ENCODE measurements around the gene NR2F2. TPM values are rescaled to one million over a fixed set of nuclear protein-coding genes. Genes with fewer than 3 reads are reported as not detected.

NR2F2 gene
- total and polyA plus RNA-seq, 2 of the 13 experiments (the other 11 are each of a cell fraction or from before 2014, with no cell fraction given), result 3.5 to 4.7 TPM

DNA sequence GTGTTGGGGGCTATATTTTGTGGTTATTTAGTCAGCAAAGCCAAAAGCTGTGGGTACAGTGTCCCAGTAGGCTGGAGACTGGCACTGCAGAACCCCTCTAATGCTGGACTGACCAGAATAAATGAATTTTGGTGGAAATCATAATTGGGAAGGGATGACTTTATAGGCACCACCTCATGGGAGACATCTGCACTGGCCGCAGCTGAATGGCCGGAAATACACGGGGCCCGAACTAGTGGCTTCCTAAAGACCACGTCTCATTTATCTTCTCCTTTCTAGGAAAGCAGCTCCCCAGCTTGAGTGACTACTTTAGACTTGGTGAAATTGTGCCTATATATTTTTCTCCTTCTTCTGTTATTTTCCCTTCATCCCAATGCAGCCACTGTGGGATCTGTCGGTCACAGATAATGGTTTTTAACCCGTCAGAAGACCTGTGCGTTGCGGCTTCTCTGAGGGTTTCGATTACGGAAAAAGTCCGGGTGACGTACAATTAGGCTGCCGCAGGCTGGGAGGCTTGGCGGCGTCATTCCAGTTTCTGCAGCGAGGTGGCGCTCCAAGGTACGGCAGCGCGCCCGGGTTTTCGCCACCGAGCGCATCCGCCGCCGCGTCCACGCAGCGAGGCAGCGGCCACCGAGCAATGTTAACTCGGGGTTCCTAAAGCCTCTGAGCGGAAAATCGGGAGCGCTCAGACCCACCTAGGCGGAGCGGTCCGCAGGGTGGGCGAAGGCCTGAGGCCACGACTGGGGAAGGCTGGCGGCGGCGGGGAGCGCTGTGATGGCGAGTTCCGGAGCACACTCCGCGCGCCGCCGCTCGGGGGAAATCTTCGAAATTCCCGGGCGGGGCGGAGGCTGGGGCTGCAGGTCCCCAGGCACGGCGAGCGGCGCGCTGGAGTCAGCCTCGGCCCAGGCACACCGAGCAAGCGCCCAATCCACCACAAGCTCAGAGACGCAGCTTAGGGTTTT, 26.3 kb downstream of the NR2F2 start (continued):
- TF ChIP-seq ELF3 (CRISPR knock-in tag; IDR thresholded peaks at IDR 0.05), result peak; percentile 48; the same call in 1 of the 2 replicates
- no peak for TF ChIP-seq ZNF460 (CRISPR knock-in tag; IDR thresholded peaks at IDR 0.05; ENCODE audit: borderline replicate concordance)
- 0 out of 2 replicates have a peak, but pooled peaks have one; percentile 21 for TF ChIP-seq ZNF713 (CRISPR knock-in tag; IDR thresholded peaks at IDR 0.05)
- peak; percentile 56 for TF ChIP-seq MED1 (CRISPR knock-in tag; IDR thresholded peaks at IDR 0.05)
- TF ChIP-seq ZNF616 (CRISPR knock-in tag; IDR thresholded peaks at IDR 0.05; ENCODE audit: low read depth), result no peak
- TF ChIP-seq, protein P1, sequence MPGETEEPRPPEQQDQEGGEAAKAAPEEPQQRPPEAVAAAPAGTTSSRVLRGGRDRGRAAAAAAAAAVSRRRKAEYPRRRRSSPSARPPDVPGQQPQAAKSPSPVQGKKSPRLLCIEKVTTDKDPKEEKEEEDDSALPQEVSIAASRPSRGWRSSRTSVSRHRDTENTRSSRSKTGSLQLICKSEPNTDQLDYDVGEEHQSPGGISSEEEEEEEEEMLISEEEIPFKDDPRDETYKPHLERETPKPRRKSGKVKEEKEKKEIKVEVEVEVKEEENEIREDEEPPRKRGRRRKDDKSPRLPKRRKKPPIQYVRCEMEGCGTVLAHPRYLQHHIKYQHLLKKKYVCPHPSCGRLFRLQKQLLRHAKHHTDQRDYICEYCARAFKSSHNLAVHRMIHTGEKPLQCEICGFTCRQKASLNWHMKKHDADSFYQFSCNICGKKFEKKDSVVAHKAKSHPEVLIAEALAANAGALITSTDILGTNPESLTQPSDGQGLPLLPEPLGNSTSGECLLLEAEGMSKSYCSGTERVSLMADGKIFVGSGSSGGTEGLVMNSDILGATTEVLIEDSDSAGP (CRISPR knock-in tag; IDR thresholded peaks at IDR 0.05; ENCODE audit: borderline replicate concordance), result peak; percentile 87
- 0 out of 2 replicates have a peak, but pooled peaks have one; percentile 44 for TF ChIP-seq ZNF850 (CRISPR knock-in tag; conservative IDR thresholded peaks at IDR 0.05)
- peak; percentile 53; the same call in 1 of the 2 replicates for TF ChIP-seq ZFY (CRISPR knock-in tag; IDR thresholded peaks at IDR 0.05)
- TF ChIP-seq, protein P2, sequence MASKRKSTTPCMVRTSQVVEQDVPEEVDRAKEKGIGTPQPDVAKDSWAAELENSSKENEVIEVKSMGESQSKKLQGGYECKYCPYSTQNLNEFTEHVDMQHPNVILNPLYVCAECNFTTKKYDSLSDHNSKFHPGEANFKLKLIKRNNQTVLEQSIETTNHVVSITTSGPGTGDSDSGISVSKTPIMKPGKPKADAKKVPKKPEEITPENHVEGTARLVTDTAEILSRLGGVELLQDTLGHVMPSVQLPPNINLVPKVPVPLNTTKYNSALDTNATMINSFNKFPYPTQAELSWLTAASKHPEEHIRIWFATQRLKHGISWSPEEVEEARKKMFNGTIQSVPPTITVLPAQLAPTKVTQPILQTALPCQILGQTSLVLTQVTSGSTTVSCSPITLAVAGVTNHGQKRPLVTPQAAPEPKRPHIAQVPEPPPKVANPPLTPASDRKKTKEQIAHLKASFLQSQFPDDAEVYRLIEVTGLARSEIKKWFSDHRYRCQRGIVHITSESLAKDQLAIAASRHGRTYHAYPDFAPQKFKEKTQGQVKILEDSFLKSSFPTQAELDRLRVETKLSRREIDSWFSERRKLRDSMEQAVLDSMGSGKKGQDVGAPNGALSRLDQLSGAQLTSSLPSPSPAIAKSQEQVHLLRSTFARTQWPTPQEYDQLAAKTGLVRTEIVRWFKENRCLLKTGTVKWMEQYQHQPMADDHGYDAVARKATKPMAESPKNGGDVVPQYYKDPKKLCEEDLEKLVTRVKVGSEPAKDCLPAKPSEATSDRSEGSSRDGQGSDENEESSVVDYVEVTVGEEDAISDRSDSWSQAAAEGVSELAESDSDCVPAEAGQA (IDR thresholded peaks at IDR 0.05; ENCODE audit: low read depth), result no peak
- TF ChIP-seq, protein P2 (CRISPR knock-in tag; IDR thresholded peaks at IDR 0.05; ENCODE audit: borderline replicate concordance), result no peak
- TF ChIP-seq AGO2 (optimal IDR thresholded peaks at IDR 0.05; ENCODE audit: low read depth, low read length), result no peak
- TF ChIP-seq, protein P3, sequence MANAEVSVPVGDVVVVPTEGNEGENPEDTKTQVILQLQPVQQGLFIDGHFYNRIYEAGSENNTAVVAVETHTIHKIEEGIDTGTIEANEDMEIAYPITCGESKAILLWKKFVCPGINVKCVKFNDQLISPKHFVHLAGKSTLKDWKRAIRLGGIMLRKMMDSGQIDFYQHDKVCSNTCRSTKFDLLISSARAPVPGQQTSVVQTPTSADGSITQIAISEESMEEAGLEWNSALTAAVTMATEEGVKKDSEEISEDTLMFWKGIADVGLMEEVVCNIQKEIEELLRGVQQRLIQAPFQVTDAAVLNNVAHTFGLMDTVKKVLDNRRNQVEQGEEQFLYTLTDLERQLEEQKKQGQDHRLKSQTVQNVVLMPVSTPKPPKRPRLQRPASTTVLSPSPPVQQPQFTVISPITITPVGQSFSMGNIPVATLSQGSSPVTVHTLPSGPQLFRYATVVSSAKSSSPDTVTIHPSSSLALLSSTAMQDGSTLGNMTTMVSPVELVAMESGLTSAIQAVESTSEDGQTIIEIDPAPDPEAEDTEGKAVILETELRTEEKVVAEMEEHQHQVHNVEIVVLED (CRISPR knock-in tag; IDR thresholded peaks at IDR 0.05; ENCODE audit: borderline replicate concordance), result peak; percentile 64; the same call in 1 of the 2 replicates
- peak; percentile 30; the same call in 1 of the 2 replicates for TF ChIP-seq SMC3 (IDR thresholded peaks at IDR 0.05; ENCODE audit: low read length)
- no peak for TF ChIP-seq ZNF235 (CRISPR knock-in tag; IDR thresholded peaks at IDR 0.05; ENCODE audit: borderline replicate concordance)
- peak; percentile 59 for TF ChIP-seq CREM (IDR thresholded peaks at IDR 0.05)
- TF ChIP-seq CREM (CRISPR knock-in tag; IDR thresholded peaks at IDR 0.05), result no peak
- TF ChIP-seq SCMH1 (CRISPR knock-in tag; IDR thresholded peaks at IDR 0.05; ENCODE audit: borderline replicate concordance), result no peak
- peak; percentile 68; the same call in 1 of the 2 replicates for TF ChIP-seq ZNF619 (CRISPR knock-in tag; IDR thresholded peaks at IDR 0.05)
